IPS-15b (cell line): ENCODE measurements around the gene ASAP2.

Experiments used
- H3K27me3 ChIP-seq: one replicate; pipeline ENCODE4 v1.6.1; 2013; ENCODE audit warnings: low read length; ENCODE audit not compliant: control insufficient read depth, insufficient read depth
- H3K36me3 ChIP-seq: one replicate; pipeline ENCODE4 v1.6.1; 2013; ENCODE audit warnings: low read length; ENCODE audit not compliant: control insufficient read depth, insufficient read depth
- H3K4me1 ChIP-seq: one replicate; pipeline ENCODE4 v1.6.1; 2013; ENCODE audit warnings: mild to moderate bottlenecking, low read length; ENCODE audit not compliant: control insufficient read depth, insufficient read depth
- H3K4me3 ChIP-seq: one replicate; pipeline ENCODE4 v1.5.1; 2013; ENCODE audit warnings: low read depth, low read length
- H3K9ac ChIP-seq: one replicate; pipeline ENCODE4 v1.6.1; 2013; ENCODE audit warnings: low read depth, mild to moderate bottlenecking, low read length
- H3K9me3 ChIP-seq: one replicate; pipeline ENCODE4 v1.6.1; 2013; ENCODE audit warnings: mild to moderate bottlenecking, low read length; ENCODE audit not compliant: control insufficient read depth, insufficient read depth

Gene ASAP2

GRCh38 chr2:9337901-9338300 is 131.3 kb downstream of the ASAP2 start:
- Histone ChIP-seq H3K4me3 (no peak overlapping the region), H3K36me3 (no peaks in the 10 kb centered on the region), H3K4me1 (no peaks in the 10 kb centered on the region), H3K9ac (no peak overlapping the region), H3K9me3 (no peaks in the 10 kb centered on the region), H3K27me3 (no peaks in the 10 kb centered on the region)

GRCh38 chr2:9341337-9341887 is 134.8 kb downstream of the ASAP2 start:
- no peaks in the 10 kb centered on the region for H3K4me1 ChIP-seq
- no peak overlapping the region for H3K9ac ChIP-seq
- no peak overlapping the region for H3K4me3 ChIP-seq
- H3K27me3 ChIP-seq = no peaks in the 10 kb centered on the region
- H3K36me3 ChIP-seq = no peaks in the 10 kb centered on the region
- H3K9me3 ChIP-seq = no peaks in the 10 kb centered on the region

GRCh38 chr2:9342659-9343058 is 136.0 kb downstream of the ASAP2 start:
- H3K9ac ChIP-seq = no peak overlapping the region
- peaks cover 3% of the 10 kb centered on the region for H3K4me1 ChIP-seq
- no peaks in the 10 kb centered on the region for H3K9me3 ChIP-seq
- no peak overlapping the region for H3K4me3 ChIP-seq
- H3K36me3 ChIP-seq = no peaks in the 10 kb centered on the region
- H3K27me3 ChIP-seq = no peaks in the 10 kb centered on the region

GRCh38 chr2:9343524-9343923 is 136.9 kb downstream of the ASAP2 start:
- Histone ChIP-seq H3K36me3 (no peaks in the 10 kb centered on the region), H3K4me1 (peaks cover 3% of the 10 kb centered on the region), H3K9me3 (no peaks in the 10 kb centered on the region), H3K9ac (no peak overlapping the region), H3K4me3 (no peak overlapping the region), H3K27me3 (no peaks in the 10 kb centered on the region)

- no peaks in the 10 kb centered on the region for H3K9me3 ChIP-seq
- H3K36me3 ChIP-seq = no peaks in the 10 kb centered on the region
Measured at GRCh38 chr2:9344434-9344833, 137.8 kb downstream of the ASAP2 start.

GRCh38 chr2:9345343-9345742 is 138.7 kb downstream of the ASAP2 start:
- Histone ChIP-seq H3K4me1 (peaks cover 3% of the 10 kb centered on the region), H3K36me3 (no peaks in the 10 kb centered on the region), H3K4me3 (no peak overlapping the region), H3K27me3 (no peaks in the 10 kb centered on the region), H3K9me3 (no peaks in the 10 kb centered on the region), H3K9ac (no peak overlapping the region)

More at GRCh38 chr2:9344434-9344833, 137.8 kb downstream of the ASAP2 start:
- Histone ChIP-seq H3K9ac (no peak overlapping the region), H3K4me1 (peaks cover 3% of the 10 kb centered on the region), H3K4me3 (no peak overlapping the region), H3K27me3 (no peaks in the 10 kb centered on the region)

GRCh38 chr2:9345997-9346396 is 139.4 kb downstream of the ASAP2 start:
- H3K27me3 ChIP-seq = no peaks in the 10 kb centered on the region
- no peak overlapping the region for H3K4me3 ChIP-seq
- no peaks in the 10 kb centered on the region for H3K9me3 ChIP-seq
- H3K9ac ChIP-seq = no peak overlapping the region
- no peaks in the 10 kb centered on the region for H3K36me3 ChIP-seq
- peaks cover 3% of the 10 kb centered on the region for H3K4me1 ChIP-seq

GRCh38 chr2:9346885-9347284 is 140.3 kb downstream of the ASAP2 start:
- Histone ChIP-seq H3K36me3 (no peaks in the 10 kb centered on the region), H3K4me1 (peaks cover 3% of the 10 kb centered on the region), H3K9ac (no peak overlapping the region), H3K27me3 (no peaks in the 10 kb centered on the region), H3K4me3 (no peak overlapping the region), H3K9me3 (no peaks in the 10 kb centered on the region)

GRCh38 chr2:9347411-9347881 is 140.8 kb downstream of the ASAP2 start:
- no peak overlapping the region for H3K4me3 ChIP-seq
- H3K9me3 ChIP-seq = no peaks in the 10 kb centered on the region
- peaks cover 3% of the 10 kb centered on the region for H3K4me1 ChIP-seq
- no peaks in the 10 kb centered on the region for H3K36me3 ChIP-seq
- no peaks in the 10 kb centered on the region for H3K27me3 ChIP-seq
- no peak overlapping the region for H3K9ac ChIP-seq

- Histone ChIP-seq H3K4me1 (peaks cover 6% of the 10 kb centered on the region), H3K36me3 (no peaks in the 10 kb centered on the region), H3K9me3 (no peaks in the 10 kb centered on the region), H3K9ac (no peak overlapping the region), H3K27me3 (no peaks in the 10 kb centered on the region), H3K4me3 (no peak overlapping the region)
Measured at GRCh38 chr2:9354318-9354717, 147.7 kb downstream of the ASAP2 start.

GRCh38 chr2:9355270-9355669 is 148.7 kb downstream of the ASAP2 start:
- no peaks in the 10 kb centered on the region for H3K9me3 ChIP-seq
- H3K4me3 ChIP-seq = no peak overlapping the region
- peaks cover 6% of the 10 kb centered on the region for H3K4me1 ChIP-seq
- no peak overlapping the region for H3K9ac ChIP-seq
- H3K36me3 ChIP-seq = no peaks in the 10 kb centered on the region
- H3K27me3 ChIP-seq = no peaks in the 10 kb centered on the region

- Histone ChIP-seq H3K9me3 (no peaks in the 10 kb centered on the region), H3K9ac (no peak overlapping the region), H3K36me3 (no peaks in the 10 kb centered on the region), H3K4me3 (no peak overlapping the region), H3K4me1 (peaks cover 6% of the 10 kb centered on the region), H3K27me3 (no peaks in the 10 kb centered on the region)
Measured at GRCh38 chr2:9355716-9356115, 149.1 kb downstream of the ASAP2 start.
